Astrocyte (in vitro differentiated cells and primary cell): ENCODE measurements around the gene SHFL. TPM values are rescaled to one million over a fixed set of nuclear protein-coding genes. Genes with fewer than 3 reads are reported as not detected.

Experiments
- DNase-seq: peaks from one replicate; pipeline ENCODE4 v3.0.0-alpha.2; 2010; ENCODE audit warnings: low read depth
- FAIRE-seq: peaks from 2 replicates; lab custom pipeline; 2011; peaks lifted over from hg19 to GRCh38; lab: Jason Lieb, UNC
- H2AFZ ChIP-seq: 2 replicates; pipeline ENCODE4 v1.6.0; 2012; ENCODE audit warnings: low read depth, low read length, inconsistent platforms
- H3K27ac ChIP-seq: 2 replicates; pipeline ENCODE4 v1.5.1; 2011; ENCODE audit warnings: low read depth, low read length, inconsistent platforms
- H3K27me3 ChIP-seq: 2 replicates; pipeline ENCODE4 v1.6.0; 2011; ENCODE audit warnings: low read length, inconsistent platforms; ENCODE audit not compliant: insufficient read depth
- H3K36me3 ChIP-seq: 2 replicates; pipeline ENCODE4 v1.5.1; 2011; ENCODE audit warnings: low read length, inconsistent platforms; ENCODE audit not compliant: insufficient read depth
- H3K4me1 ChIP-seq: 2 replicates; pipeline ENCODE4 v1.5.1; 2011; ENCODE audit warnings: low read length, inconsistent platforms; ENCODE audit not compliant: insufficient read depth
- H3K4me2 ChIP-seq: 2 replicates; pipeline ENCODE4 v1.6.0; 2012; ENCODE audit warnings: low read length, inconsistent platforms
- H3K4me3 ChIP-seq: 2 replicates; pipeline ENCODE4 v1.5.1; 2011; ENCODE audit warnings: low read depth, mild to moderate bottlenecking, low read length, inconsistent platforms; ENCODE audit not compliant: insufficient read depth
- H3K79me2 ChIP-seq: 2 replicates; pipeline ENCODE4 v1.6.0; 2012; ENCODE audit warnings: mild to moderate bottlenecking, low read length, inconsistent platforms; ENCODE audit not compliant: insufficient read depth
- H3K9ac ChIP-seq: 2 replicates; pipeline ENCODE4 v1.6.0; 2012; ENCODE audit warnings: mild to moderate bottlenecking, low read length, inconsistent platforms
- H3K9me3 ChIP-seq: 2 replicates; pipeline ENCODE4 v1.5.1; 2012; ENCODE audit warnings: low read depth, mild to moderate bottlenecking, low read length, inconsistent platforms; ENCODE audit not compliant: insufficient read depth
- H4K20me1 ChIP-seq: 2 replicates; pipeline ENCODE4 v1.6.0; 2012; ENCODE audit warnings: low read length, inconsistent platforms; ENCODE audit not compliant: insufficient read depth
- H3K27ac Mint-ChIP-seq: one replicate; pipeline ENCODE4 v1.8.0; 2021; ENCODE audit warnings: mild to moderate bottlenecking, mixed read lengths; ENCODE audit not compliant: unreplicated experiment
- H3K27me3 Mint-ChIP-seq: one replicate; pipeline ENCODE4 v1.8.0; 2021; ENCODE audit warnings: low read depth, mixed read lengths; ENCODE audit not compliant: unreplicated experiment
- H3K36me3 Mint-ChIP-seq: one replicate; pipeline ENCODE4 v1.8.0; 2021; ENCODE audit warnings: low read depth, mixed read lengths; ENCODE audit not compliant: unreplicated experiment
- H3K4me1 Mint-ChIP-seq: one replicate; pipeline ENCODE4 v1.8.0; 2021; ENCODE audit warnings: low read depth, mixed read lengths; ENCODE audit not compliant: unreplicated experiment
- H3K4me3 Mint-ChIP-seq: one replicate; pipeline ENCODE4 v1.8.0; 2021; ENCODE audit warnings: mild to moderate bottlenecking, moderate library complexity, mixed read lengths; ENCODE audit not compliant: unreplicated experiment
- H3K9me3 Mint-ChIP-seq: one replicate; pipeline ENCODE4 v1.8.0; 2021; ENCODE audit warnings: mild to moderate bottlenecking, mixed read lengths; ENCODE audit not compliant: unreplicated experiment
- EZH2 ChIP-seq: IDR thresholded peaks from 2 replicates; pipeline ENCODE4 v1.6.1; 2012; ENCODE audit warnings: mild to moderate bottlenecking, low read length, inconsistent platforms; ENCODE audit not compliant: insufficient read depth
- total RNA-seq: library from RNA; stranded (reverse); gene quantifications from 2 replicates; pipeline ENCODE4 v1.2.1, GENCODE V29; 2021
- TF ChIP-seq, protein P1 (sequence below): IDR thresholded peaks from 2 replicates; pipeline ENCODE4 v1.5.1; 2011; ENCODE audit warnings: low read depth, mild to moderate bottlenecking, inconsistent platforms, low read length, moderate library complexity; ENCODE audit not compliant: insufficient read depth

SHFL gene
- total RNA-seq, 1 donor from 2014 or later: 73.5 TPM

DNA sequence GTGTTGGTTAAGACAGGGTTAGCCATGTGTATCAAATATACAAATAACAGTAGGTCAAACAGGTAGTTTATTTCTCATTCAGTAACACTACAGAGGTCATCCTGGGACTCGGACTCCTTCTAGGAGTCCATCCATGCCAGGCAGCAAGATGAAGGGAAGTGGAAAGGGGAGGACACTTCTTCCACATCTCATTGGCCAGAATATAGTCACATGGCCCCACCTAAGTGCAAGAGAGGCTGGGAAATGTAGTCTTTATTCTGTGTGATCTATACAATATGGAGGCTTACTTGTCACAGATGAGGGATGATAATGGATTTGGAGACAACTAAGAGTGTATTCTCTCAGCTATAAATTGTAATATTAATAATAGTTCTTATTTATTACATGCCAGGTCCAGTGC, 41.7 kb upstream of the SHFL start:
- Histone ChIP-seq H2AFZ (no peak overlapping the region), H3K36me3 (no peaks in the 10 kb centered on the region), H4K20me1 (no peaks in the 10 kb centered on the region), H3K4me2 (no peak overlapping the region), H3K27me3 (peaks cover 2% of the 10 kb centered on the region), H3K9ac (no peak overlapping the region), H3K27ac (no peak overlapping the region), H3K4me3 (no peak overlapping the region), H3K9me3 (peaks cover 46% of the 10 kb centered on the region), H3K4me1 (no peaks in the 10 kb centered on the region), H3K79me2 (no peaks in the 10 kb centered on the region)
- TF ChIP-seq EZH2: no peak
- TF ChIP-seq, protein P1, sequence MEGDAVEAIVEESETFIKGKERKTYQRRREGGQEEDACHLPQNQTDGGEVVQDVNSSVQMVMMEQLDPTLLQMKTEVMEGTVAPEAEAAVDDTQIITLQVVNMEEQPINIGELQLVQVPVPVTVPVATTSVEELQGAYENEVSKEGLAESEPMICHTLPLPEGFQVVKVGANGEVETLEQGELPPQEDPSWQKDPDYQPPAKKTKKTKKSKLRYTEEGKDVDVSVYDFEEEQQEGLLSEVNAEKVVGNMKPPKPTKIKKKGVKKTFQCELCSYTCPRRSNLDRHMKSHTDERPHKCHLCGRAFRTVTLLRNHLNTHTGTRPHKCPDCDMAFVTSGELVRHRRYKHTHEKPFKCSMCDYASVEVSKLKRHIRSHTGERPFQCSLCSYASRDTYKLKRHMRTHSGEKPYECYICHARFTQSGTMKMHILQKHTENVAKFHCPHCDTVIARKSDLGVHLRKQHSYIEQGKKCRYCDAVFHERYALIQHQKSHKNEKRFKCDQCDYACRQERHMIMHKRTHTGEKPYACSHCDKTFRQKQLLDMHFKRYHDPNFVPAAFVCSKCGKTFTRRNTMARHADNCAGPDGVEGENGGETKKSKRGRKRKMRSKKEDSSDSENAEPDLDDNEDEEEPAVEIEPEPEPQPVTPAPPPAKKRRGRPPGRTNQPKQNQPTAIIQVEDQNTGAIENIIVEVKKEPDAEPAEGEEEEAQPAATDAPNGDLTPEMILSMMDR: no peak
- no peak for FAIRE-seq
- Mint-ChIP-seq H3K4me1 (no peaks in the 10 kb centered on the region), H3K9me3 (peaks cover 10% of the 10 kb centered on the region), H3K36me3 (no peaks in the 10 kb centered on the region), H3K4me3 (no peak overlapping the region), H3K27ac (no peak overlapping the region), H3K27me3 (peaks cover 77% of the 10 kb centered on the region)
- DNase-seq: no peak

DNA sequence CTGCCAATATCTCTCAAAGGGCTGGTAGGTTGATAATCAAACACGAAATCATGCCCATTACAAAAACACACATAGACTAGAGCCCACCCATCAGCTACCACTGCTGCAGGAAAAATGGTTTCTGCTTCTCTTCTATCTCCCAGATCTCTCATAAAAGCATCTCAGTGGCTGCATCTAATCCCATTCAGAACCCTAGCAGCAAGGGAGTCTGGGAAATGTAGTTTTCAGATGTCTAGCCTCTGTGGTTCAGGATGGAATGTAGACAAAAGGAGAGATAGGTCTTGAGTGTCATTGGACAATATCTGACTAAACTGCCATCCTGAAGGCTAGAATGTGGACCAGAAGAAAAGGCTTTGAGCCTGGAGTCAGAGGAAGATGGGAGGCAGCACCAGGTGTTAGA, 40.7 kb upstream of the SHFL start:
- peaks cover 75% of the 10 kb centered on the region for H3K27me3 Mint-ChIP-seq
- no peaks in the 10 kb centered on the region for H4K20me1 ChIP-seq
- peaks cover 10% of the 10 kb centered on the region for H3K9me3 Mint-ChIP-seq
- H3K27ac Mint-ChIP-seq: no peak overlapping the region
- H3K9ac ChIP-seq: no peak overlapping the region
- no peaks in the 10 kb centered on the region for H3K36me3 Mint-ChIP-seq
- DNase-seq: no peak
- H2AFZ ChIP-seq: no peak overlapping the region
- FAIRE-seq: no peak
- H3K79me2 ChIP-seq: no peaks in the 10 kb centered on the region
- no peak overlapping the region for H3K4me2 ChIP-seq
- no peaks in the 10 kb centered on the region for H3K4me1 ChIP-seq
- no peaks in the 10 kb centered on the region for H3K4me1 Mint-ChIP-seq
- peaks cover 2% of the 10 kb centered on the region for H3K27me3 ChIP-seq
- H3K27ac ChIP-seq: no peak overlapping the region
- TF ChIP-seq EZH2: no peak
- TF ChIP-seq, protein P1: no peak
- no peak overlapping the region for H3K4me3 ChIP-seq
- H3K36me3 ChIP-seq: no peaks in the 10 kb centered on the region
- H3K4me3 Mint-ChIP-seq: no peak overlapping the region
- H3K9me3 ChIP-seq: peaks cover 46% of the 10 kb centered on the region

DNA sequence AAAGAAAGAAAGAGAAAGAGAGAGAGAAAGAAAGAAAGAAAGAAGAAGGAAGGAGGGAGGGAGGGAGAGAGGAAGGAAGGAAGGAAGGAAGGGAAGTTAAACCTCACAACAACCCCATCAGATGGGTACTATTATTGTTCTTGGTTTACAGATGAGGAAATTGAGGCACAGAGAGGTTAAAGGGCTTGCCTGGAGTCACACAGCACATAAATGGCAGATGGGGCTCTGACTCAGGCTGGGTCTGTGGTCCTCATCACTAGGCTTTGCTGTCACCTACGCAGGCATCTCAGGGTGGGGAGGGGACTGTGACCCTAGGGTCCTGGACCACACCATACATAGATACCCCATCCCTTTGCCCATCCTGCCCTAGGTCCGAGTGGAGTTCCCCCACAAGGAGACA, 36.5 kb upstream of the SHFL start:
- DNase-seq: no peak
- no peaks in the 10 kb centered on the region for H3K36me3 ChIP-seq
- H3K27me3 ChIP-seq: no peaks in the 10 kb centered on the region
- no peak overlapping the region for H3K27ac ChIP-seq
- peaks cover 14% of the 10 kb centered on the region for H3K9me3 ChIP-seq
- no peaks in the 10 kb centered on the region for H3K4me1 ChIP-seq
- H3K4me3 Mint-ChIP-seq: no peak overlapping the region
- no peak overlapping the region for H3K4me2 ChIP-seq
- no peak overlapping the region for H3K9ac ChIP-seq
- peaks cover 58% of the 10 kb centered on the region for H3K27me3 Mint-ChIP-seq
- no peak for TF ChIP-seq EZH2
- TF ChIP-seq, protein P1: no peak
- H3K79me2 ChIP-seq: no peaks in the 10 kb centered on the region
- no peak overlapping the region for H3K27ac Mint-ChIP-seq
- H3K9me3 Mint-ChIP-seq: peaks cover 4% of the 10 kb centered on the region
- no peaks in the 10 kb centered on the region for H4K20me1 ChIP-seq
- no peak for FAIRE-seq
- H3K4me3 ChIP-seq: no peak overlapping the region
- H3K4me1 Mint-ChIP-seq: no peaks in the 10 kb centered on the region
- no peak overlapping the region for H2AFZ ChIP-seq
- H3K36me3 Mint-ChIP-seq: no peaks in the 10 kb centered on the region
